Daoy (cell line): ENCODE results near the gene CPZ. TPM values are rescaled to one million over a fixed set of nuclear protein-coding genes. Genes with fewer than 3 reads are reported as not detected.
A peak's percentile ranks its signal among the peaks of the same experiment; 100 is the strongest.
"Not testable (repeated sequence)": the region's sequence is repeated elsewhere in the genome, so short reads cannot be mapped to it uniquely, and the experiment has no call there.

Experiments used
- DNase-seq: peaks from one replicate; pipeline ENCODE4 v3.0.0-alpha.2; 2015; ENCODE audit warnings: low read depth
- total RNA-seq: library from RNA; depleted of rRNA; stranded (reverse); fragments of >200 nt; shearing (Covaris generic); gene quantifications from 2 replicates; pipeline ENCODE4 v1.2.3, GENCODE V29; 2014

CPZ gene
- total RNA-seq, 1 experiment from 2014 or later = 0.80 TPM

GRCh38 chr4:8635897-8636554 lies 43.5 kb downstream of the CPZ start:
- not testable (repeated sequence) for DNase-seq

- no peak for DNase-seq
Observed at GRCh38 chr4:8637456-8637984, 45.0 kb downstream of the CPZ start.

GRCh38 chr4:8639021-8639420 lies 46.5 kb downstream of the CPZ start:
- DNase-seq = no peak

GRCh38 chr4:8639777-8640720 lies 47.5 kb downstream of the CPZ start:
- DNase-seq = no peak

- DNase-seq = no peak
Observed at GRCh38 chr4:8640816-8641215, 48.3 kb downstream of the CPZ start.

GRCh38 chr4:8641256-8641655 lies 48.7 kb downstream of the CPZ start:
- DNase-seq = no peak

- DNase-seq = no peak
Observed at GRCh38 chr4:8641931-8642650, 49.5 kb downstream of the CPZ start.

GRCh38 chr4:8642651-8643321 lies 50.2 kb downstream of the CPZ start:
- DNase-seq = no peak

GRCh38 chr4:8643441-8643840 lies 50.9 kb downstream of the CPZ start:
- DNase-seq = no peak

- no peak for DNase-seq
Observed at GRCh38 chr4:8643986-8644385, 51.4 kb downstream of the CPZ start.

- DNase-seq = peak; percentile 47
Observed at GRCh38 chr4:8644461-8644891, 51.9 kb downstream of the CPZ start.

GRCh38 chr4:8644966-8645752 lies 52.6 kb downstream of the CPZ start:
- DNase-seq = no peak

- DNase-seq = no peak
Observed at GRCh38 chr4:8645753-8646124, 53.2 kb downstream of the CPZ start.

GRCh38 chr4:8646296-8647093 lies 53.9 kb downstream of the CPZ start:
- DNase-seq = peak; percentile 13

- DNase-seq = peak; percentile 3
Observed at GRCh38 chr4:8647094-8647570, 54.6 kb downstream of the CPZ start.

GRCh38 chr4:8647626-8648025 lies 55.1 kb downstream of the CPZ start:
- DNase-seq = peak; percentile 35

GRCh38 chr4:8648296-8648695 lies 55.7 kb downstream of the CPZ start:
- DNase-seq = no peak

- DNase-seq = no peak
Observed at GRCh38 chr4:8648816-8649630, 56.5 kb downstream of the CPZ start.
